ENCODE measurements around the gene RC3H1. TPM values are rescaled to one million over a fixed set of nuclear protein-coding genes. Genes with fewer than 3 reads are reported as not detected.

Gene RC3H1
- total RNA-seq, 1 donor from 2014 or later: 19.1 TPM

DNA sequence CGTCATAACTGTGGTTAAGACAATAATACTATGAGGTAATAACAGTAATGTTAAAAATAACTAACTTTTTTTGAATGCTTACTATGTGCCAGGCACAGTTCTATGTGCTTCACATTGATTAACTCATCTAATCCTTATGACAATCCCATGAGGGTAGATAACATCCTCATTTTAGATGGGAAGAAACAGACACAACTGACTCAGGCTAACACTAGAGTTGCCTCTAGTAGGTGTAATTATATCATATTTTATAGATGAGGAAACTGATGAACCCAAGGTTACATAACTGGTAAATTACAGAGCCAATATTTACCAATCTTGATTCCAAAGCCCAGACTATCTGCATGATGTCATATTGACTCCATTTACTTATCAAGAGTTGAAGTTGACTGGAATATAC, 128.5 kb downstream of the RC3H1 start:
- Histone ChIP-seq H3K36me3 (peaks cover 6% of the 10 kb centered on the region), H3K4me3 (no peak overlapping the region), H3K27me3 (ENCODE audit: low read depth) (no peaks in the 10 kb centered on the region), H3K4me1 (no peaks in the 10 kb centered on the region), H3K9me3 (replicated peaks) (no peaks in the 10 kb centered on the region), H3K27ac (replicated peaks) (no peak overlapping the region)
- intact Hi-C loops (cut with micrococcal nuclease): no loop called here
- no peak for DNase-seq
- TF ChIP-seq, protein P1, sequence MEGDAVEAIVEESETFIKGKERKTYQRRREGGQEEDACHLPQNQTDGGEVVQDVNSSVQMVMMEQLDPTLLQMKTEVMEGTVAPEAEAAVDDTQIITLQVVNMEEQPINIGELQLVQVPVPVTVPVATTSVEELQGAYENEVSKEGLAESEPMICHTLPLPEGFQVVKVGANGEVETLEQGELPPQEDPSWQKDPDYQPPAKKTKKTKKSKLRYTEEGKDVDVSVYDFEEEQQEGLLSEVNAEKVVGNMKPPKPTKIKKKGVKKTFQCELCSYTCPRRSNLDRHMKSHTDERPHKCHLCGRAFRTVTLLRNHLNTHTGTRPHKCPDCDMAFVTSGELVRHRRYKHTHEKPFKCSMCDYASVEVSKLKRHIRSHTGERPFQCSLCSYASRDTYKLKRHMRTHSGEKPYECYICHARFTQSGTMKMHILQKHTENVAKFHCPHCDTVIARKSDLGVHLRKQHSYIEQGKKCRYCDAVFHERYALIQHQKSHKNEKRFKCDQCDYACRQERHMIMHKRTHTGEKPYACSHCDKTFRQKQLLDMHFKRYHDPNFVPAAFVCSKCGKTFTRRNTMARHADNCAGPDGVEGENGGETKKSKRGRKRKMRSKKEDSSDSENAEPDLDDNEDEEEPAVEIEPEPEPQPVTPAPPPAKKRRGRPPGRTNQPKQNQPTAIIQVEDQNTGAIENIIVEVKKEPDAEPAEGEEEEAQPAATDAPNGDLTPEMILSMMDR (IDR thresholded peaks at IDR 0.05; ENCODE audit: borderline replicate concordance): no peak

DNA sequence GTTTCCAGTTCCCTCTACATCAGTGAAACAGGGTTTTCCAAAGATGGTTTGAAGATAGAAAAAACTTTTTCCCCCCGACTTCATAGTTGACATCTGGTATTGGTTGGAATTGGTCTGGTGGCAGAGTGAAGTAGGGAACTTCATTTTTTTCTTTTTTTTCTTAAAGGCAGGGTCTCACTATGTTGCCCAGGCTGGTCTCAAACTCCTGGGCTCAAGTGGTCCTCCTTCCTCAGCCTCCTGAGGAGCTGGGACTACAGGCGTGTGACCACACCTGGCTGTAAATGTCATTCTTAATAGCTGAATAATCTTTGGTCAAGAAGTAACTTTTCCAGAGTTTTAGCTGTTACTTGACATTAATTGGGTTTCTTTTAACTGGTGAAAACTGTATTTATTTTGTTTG, 132.3 kb downstream of the RC3H1 start:
- TF ChIP-seq, protein P1 (IDR thresholded peaks at IDR 0.05; ENCODE audit: borderline replicate concordance): no peak
- no peak overlapping the region for H3K4me3 ChIP-seq
- H3K27ac ChIP-seq (replicated peaks): no peak overlapping the region
- intact Hi-C loops (cut with micrococcal nuclease): no loop called here
- no peaks in the 10 kb centered on the region for H3K4me1 ChIP-seq
- H3K27me3 ChIP-seq (ENCODE audit: low read depth): no peaks in the 10 kb centered on the region
- no peak for DNase-seq
- no peaks in the 10 kb centered on the region for H3K9me3 ChIP-seq (replicated peaks)
- peaks cover 34% of the 10 kb centered on the region for H3K36me3 ChIP-seq

DNA sequence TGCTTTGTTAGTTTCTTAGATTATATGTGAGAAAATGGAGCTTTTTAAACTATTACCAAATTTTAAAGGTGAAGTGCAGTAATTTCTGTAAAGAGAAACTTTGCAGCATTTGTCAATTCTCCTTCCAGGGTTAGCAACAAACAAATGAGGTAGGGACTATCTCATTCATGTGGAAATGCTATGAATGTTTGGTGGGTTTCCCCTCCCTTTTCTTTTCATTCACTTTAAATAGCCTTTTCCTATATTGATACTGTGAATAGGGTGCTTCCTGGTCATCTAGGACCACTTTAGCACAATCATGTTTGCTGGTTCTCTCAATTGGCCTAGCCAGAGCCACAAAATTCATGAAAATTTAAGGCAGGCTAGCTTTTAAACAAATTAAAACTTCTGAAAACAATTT, 133.4 kb downstream of the RC3H1 start:
- H3K27me3 ChIP-seq (ENCODE audit: low read depth): no peaks in the 10 kb centered on the region
- TF ChIP-seq, protein P1 (IDR thresholded peaks at IDR 0.05; ENCODE audit: borderline replicate concordance): no peak
- peaks cover 33% of the 10 kb centered on the region for H3K36me3 ChIP-seq
- DNase-seq: no peak
- no peaks in the 10 kb centered on the region for H3K9me3 ChIP-seq (replicated peaks)
- no peak overlapping the region for H3K27ac ChIP-seq (replicated peaks)
- intact Hi-C loops (cut with micrococcal nuclease): no loop called here
- H3K4me1 ChIP-seq: no peaks in the 10 kb centered on the region
- H3K4me3 ChIP-seq: no peak overlapping the region

DNA sequence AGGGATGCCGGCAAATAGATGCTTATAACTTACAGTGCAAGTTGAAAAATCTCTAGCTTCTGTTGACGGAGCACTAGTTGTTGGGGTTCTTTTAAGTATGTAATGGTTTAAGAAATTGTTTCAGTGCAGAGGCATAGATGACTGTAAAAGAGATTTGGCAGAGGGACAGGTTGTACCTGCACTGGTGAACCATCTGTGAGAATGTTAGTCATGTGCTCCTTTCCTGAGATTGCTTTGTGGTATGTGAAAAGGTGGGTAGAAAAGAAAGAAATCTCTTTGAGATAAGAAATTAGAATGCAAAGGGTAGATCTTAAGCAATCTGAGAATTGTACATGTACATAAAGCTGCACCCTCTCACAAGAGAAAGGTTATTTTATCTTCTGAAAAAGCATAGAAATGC, 134.5 kb downstream of the RC3H1 start:
- H3K4me1 ChIP-seq: no peaks in the 10 kb centered on the region
- no peak for DNase-seq
- TF ChIP-seq, protein P1 (IDR thresholded peaks at IDR 0.05; ENCODE audit: borderline replicate concordance): no peak
- intact Hi-C loops (cut with micrococcal nuclease): no loop called here
- H3K27me3 ChIP-seq (ENCODE audit: low read depth): no peaks in the 10 kb centered on the region
- H3K27ac ChIP-seq (replicated peaks): no peak overlapping the region
- peaks cover 33% of the 10 kb centered on the region for H3K36me3 ChIP-seq
- H3K4me3 ChIP-seq: no peak overlapping the region
- no peaks in the 10 kb centered on the region for H3K9me3 ChIP-seq (replicated peaks)

DNA sequence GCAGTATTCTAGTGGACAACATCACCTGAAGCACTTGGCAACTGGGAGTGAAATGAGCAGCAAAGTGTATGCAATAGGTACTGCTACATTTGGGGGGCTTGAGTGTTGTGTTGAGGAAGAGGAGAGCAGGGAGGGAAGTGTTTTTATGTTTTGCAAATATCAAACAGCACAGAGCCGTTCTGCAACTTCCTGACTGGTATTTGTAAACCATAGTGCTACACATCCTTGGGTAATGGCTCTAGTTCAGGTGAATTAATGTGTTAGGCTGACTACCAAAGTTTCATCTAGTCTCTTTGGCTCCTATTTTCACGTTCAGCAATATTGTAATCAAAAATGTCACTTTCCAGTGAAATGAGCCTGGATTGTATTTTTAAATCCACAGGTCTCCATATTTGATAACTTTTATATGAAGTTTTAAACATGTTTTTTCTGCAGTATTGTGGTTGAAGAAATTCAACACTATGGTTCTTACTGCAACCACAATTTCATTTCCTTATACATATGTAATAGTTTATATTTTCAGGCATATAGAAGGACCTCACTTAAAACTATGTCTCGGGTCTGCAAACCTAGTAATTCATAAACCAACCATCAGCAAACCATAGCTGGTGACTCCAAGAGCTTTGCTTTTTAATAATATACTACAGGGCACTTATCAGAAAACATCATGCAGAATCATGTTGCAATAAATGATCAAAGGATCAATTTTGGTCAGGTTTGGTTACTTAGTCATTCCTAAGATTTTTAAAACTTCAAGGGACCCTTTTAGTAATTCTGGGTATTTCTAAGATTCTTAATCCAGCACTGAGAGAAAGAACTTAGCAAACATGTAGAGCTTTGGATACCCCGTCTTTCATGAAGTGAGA, 135.2 kb downstream of the RC3H1 start:
- no peak for DNase-seq
- H3K27ac ChIP-seq (replicated peaks): no peak overlapping the region
- TF ChIP-seq, protein P1 (IDR thresholded peaks at IDR 0.05; ENCODE audit: borderline replicate concordance): no peak
- no peaks in the 10 kb centered on the region for H3K4me1 ChIP-seq
- no peaks in the 10 kb centered on the region for H3K9me3 ChIP-seq (replicated peaks)
- H3K4me3 ChIP-seq: no peak overlapping the region
- no peaks in the 10 kb centered on the region for H3K27me3 ChIP-seq (ENCODE audit: low read depth)
- intact Hi-C loops (cut with micrococcal nuclease): no loop called here
- H3K36me3 ChIP-seq: peaks cover 33% of the 10 kb centered on the region

Measured in left ventricle myocardium inferior (tissue), 1 donor.